HG03457 (cell line): Measurements from ENCODE around the gene CCDC88C.
"Not testable (repeated sequence)": the region's sequence is repeated elsewhere in the genome, so short reads cannot be mapped to it uniquely, and the experiment has no call there.

Experiments
- ATAC-seq: cut with Tn5 transposase; IDR thresholded peaks from one replicate; pipeline ENCODE4 v1.9.1; 2021; ENCODE audit warnings: moderate number of reproducible peaks; ENCODE audit not compliant: unreplicated experiment

CCDC88C gene

DNA sequence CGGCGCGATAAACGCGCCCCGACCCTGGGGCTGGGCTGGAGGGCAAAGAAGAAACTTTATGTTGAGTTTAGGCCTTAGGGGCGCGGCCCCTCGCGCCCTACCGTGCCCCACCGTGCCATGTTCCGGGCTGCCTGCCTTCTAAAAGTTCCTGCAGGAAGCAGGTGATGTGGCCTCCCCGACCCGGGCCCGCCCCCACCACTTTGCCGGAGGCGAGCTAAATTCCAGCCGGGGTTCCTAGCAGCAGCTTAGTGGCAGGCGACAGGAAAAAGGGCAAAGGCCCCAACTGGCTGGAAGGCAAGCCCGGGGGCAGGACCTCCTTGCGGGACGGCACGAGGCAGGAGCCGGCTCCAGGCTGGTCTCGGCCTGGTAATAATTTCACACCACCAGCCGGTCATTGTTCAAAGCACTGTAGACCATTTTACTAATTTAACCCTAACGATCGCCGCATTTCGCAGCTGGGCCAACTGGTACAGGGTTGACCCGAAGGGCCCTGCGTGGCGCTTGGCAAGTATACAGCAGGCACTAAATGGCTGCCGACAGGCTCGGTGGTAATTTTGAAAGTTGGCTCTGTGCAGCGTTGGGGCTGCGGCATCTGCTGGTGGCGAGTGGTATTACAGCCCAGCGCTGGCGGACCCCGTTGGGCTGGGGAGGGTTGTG is 895 bp upstream of the CCDC88C start:
- no peak for ATAC-seq

DNA sequence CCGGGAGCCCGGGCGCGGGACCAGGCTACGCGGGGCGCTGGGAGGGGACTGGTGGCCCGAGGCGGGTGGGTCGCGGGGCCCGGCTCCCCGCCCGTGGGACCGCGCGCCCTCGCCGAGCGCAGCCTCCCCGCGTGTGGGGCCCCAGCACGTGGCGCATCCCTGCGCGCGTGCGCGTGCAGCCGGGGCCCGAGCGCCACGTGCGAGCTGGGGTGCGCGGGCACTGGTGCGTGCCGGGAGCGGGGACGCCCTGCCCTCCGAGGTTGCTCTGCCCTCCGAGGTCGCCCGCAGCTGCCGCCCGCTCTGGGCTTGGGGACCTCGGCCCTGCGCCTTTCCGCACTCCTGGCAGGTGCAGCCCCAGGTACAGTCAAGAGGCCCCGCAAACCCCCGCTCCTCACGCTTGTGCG is 365 bp upstream of the CCDC88C start:
- peak; percentile 5 for ATAC-seq

DNA sequence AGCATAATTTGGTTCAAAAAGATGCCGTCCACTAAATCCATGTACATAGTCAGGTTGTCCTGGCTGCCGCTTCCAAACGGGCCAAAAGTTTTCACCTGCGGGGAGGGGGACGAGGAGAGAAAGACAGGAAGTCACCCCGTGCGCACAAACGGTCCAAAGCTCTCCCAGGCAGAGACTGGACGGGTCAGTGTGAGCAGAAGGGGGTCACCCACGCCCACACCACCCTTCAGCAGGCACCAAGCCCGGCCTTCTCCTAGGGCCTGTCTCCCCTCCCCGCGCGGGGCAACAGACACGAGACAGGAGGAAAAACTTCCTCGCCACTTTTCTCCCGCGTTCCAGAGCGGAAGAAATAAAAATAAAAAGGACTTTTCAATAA is 888 bp downstream of the CCDC88C start:
- ATAC-seq, result no peak

DNA sequence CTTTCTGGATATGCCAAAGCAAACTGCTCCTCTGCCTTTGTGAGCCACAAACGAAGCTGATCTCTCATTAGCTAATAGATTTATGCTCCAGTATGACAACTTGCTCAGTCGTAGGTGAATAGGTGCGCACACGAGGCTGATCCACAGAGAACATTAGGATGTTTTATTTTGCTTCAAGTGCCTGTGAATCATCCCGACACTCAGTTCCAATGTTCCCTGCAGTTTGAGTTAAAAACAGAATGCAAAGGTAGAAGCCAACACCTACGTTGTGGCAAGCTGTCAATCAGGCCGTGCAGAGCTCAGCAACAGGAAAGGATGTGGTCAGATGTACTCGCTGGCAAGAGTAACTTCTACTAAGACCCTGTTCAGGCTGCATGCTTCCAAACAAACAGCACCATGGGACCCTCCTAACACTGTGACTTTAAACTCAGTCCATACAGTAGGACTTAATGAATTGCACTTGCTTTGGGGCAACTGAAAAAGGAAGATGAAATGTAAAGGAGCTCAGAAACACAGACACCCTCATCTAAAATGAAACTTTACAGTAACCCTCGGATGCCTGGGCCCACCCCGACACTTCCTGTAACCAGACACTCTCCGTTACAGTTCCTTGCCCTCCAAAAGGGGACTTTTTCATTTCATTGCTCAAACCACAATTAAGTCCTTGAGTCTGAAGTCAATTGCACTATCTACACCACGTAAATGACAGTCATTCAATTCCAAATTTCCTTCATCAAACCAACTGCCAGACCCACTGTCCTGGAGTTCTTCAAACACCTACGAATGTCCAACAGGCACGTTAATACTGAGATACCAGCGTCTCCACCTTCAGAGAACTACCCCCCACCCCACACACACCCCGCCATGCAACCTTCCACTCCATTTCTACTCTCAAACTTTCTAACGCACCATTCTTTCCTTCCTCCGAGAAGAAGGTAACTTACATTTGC is 1.6 kb downstream of the CCDC88C start:
- ATAC-seq, result peak; percentile 52

DNA sequence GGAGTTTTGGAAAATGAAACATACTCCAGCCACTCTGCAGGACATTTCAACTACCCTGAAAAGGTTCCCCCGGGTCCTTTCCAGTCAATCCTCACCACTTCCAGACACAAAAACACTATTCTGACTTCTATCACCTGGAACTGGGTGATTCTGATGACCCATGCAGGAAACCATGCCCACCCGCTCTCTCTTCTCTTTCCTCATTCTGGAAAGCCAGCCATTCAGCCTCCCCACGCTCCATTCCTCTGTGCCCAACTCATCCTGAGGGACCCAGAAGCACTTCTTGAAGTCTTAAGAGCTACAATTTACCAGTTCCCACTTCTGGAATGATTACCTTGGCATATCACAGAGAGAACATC is 3.2 kb downstream of the CCDC88C start:
- ATAC-seq, result no peak

DNA sequence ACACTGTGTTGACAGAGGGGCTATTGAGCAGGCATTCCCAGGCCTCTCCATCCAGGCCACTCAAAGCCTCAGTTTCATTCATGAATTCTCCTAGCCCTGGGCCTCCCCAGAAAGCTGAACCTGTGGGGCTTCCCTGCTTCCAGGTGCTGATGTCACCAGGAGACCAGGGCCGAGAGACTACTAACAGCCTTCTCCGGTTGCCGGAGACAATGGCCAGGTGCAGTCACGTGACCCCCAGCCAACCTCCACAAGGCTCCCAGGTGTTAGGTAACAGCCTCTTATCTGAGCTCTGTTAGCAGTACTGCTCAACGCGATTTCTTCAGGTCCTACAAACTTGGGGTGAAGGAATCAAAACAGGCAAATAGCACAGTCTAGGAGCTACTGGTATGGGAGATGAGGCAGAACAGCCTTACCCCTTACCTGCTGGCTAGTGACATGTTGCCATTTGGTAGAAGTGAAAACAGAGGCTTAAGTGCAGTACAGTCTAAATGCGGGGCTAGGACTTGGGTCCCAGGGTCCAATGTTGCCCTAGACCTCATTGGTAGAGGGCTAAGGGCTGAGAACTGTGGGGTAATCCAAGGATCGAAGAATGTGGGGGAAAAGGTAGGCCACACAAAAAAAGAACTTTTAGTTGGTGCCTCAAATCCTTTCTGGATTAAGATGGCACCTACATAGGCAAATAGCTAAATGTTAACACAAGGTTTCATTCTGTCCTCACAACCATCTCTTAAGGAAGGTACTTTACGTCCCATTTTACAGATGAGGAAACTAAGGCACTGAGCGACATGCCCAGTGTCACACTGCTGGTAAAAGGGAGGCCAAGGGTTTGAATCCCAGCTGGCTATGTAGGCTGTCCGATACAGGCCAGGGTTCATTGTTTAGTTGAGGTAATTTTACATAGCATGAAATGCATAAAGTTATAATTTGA is 3.8 kb downstream of the CCDC88C start:
- ATAC-seq, result no peak

DNA sequence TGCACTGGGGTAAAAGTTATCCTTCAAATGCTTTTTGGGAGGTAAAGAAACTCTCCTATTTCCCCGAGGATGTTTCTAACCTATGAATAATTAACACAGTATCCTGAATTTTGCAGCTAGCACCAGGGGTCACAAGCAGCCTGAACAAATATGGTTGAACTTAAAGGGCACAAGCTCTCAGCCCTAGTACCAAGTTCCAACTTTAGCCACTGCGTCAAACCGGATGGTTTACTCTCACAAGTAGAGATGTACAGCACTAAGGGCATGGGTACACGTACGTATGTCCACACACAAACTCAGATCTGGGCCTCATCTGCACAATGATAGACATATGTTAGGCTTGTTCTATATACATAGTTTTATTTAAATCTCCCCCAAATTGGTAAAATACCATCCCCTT is 4.7 kb downstream of the CCDC88C start:
- ATAC-seq, result no peak

DNA sequence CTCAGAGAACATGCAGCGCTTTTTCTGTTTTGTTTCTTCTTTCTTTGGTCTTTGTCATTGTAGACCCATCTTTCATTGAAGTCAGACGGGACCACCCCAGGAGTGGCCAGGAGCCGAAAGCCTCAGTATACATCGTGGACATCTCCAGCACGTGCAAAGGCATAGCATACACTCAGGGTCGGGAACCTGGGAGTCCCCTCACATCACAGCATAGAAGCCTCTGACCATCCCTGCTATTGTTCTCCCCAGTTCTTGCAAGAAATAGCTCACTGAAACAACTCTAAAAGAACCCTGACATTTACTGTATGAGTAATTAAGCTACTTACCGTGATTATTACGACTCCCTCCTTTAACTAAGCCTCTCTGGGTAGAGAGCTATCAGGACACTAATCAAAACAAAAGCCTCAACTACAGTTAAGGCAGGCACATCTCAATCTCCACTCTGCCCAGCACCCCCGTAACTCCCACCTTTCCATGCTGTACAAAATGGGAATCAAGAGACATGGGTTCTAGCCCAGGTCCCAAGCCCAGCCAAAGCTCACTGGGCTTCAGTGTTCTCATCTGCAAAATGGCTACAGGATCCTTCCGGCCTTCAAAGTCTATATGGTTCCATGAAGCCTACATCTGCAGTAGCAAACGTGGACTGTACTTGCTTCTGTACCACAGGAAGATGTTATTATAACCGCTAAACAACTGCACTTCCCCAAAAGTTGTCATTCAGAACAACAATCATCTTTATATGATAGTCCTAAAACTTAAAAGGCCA is 6.7 kb downstream of the CCDC88C start:
- no peak for ATAC-seq

DNA sequence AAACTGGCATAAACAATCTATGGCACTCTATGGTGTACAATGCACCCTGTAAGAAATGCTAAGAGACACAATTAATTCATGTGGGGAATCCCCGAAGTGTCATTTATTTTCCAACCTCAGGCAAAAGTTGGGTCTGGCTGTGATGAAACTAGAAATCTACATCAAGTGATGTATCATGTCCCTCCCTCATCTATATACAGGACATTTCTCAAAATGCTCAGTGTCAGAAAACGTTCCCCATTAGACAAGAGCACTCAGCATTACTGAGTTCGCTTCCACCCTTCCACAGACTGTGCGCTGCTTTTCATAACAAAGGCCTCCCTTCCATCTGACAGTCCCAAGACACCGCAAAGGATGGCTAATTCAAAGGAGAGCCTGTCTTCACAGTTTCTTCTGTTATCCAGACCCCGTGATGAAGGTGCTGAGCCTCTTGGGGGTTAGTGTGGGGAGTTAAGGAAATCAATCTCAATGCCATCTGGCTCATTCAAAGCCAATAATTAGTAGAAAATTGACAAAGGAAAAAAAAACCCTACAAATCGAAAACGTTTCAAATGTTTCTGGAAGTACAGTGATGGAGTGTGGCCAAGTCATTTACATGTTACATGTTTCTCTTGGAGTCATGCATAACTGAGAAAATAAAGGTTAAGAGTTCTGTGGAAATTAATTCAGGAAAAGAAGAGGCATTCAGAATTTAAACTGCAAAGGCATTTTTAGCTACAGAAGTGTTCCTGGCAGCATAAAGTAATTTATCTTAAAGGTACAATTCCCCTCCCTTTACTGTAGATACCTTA is 7.5 kb downstream of the CCDC88C start:
- ATAC-seq, result no peak

DNA sequence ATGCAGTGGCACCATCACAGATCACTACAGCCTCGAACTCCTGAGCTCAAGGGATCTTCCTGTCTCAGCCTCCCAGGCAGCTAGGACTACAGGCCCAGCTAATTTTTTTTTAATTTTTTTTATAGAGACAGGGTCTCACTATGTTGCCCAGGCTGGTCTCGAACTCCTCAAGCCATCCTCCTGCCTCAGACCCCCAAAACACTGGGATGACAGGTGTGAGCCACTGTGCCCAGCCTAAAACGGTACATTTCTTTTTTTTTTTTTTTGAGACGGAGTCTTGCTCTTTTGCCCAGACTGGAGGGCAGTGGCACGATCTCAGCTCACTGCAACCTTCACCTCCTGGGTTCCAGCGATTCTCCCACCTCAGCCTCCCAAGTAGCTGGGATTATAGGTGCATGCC is 8.4 kb downstream of the CCDC88C start:
- not testable (repeated sequence) for ATAC-seq

DNA sequence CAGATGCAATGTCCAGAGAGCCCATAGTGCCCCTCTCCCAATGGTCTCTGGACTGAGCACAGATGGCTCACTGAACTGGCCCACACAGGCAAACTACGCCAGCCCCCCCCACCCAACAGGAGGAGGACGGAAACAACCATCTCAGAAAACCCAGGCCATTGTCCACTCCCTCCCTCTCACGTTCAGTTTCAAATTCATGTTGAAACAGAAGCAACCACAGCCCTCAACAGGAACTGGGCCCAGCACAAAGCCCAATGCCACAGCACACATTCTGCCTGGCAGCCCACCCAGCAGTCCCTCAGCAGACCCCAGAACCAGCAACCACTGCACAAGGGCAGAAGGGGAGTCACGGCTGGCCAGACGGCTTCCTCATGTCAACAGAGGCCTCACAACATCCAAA is 10.6 kb downstream of the CCDC88C start:
- no peak for ATAC-seq

DNA sequence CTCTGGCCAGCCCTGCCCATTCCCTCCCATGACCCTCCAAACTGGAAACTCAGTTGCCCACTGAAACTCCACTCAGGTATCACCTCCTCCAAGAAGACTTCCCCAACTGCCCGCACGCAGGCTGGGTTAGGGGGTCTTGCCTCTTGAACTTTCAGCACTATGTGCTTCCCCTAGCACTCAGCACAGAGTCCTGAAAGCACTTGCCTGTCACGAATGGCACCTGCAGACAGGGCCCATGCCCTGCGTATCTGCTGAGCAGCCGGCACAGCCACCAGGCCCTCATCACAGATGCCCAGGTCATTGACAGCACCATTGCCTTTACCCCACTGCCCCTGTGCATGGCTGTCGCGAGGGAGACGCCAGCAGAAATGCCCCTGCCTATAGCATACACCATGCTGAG is 11.2 kb downstream of the CCDC88C start:
- no peak for ATAC-seq

DNA sequence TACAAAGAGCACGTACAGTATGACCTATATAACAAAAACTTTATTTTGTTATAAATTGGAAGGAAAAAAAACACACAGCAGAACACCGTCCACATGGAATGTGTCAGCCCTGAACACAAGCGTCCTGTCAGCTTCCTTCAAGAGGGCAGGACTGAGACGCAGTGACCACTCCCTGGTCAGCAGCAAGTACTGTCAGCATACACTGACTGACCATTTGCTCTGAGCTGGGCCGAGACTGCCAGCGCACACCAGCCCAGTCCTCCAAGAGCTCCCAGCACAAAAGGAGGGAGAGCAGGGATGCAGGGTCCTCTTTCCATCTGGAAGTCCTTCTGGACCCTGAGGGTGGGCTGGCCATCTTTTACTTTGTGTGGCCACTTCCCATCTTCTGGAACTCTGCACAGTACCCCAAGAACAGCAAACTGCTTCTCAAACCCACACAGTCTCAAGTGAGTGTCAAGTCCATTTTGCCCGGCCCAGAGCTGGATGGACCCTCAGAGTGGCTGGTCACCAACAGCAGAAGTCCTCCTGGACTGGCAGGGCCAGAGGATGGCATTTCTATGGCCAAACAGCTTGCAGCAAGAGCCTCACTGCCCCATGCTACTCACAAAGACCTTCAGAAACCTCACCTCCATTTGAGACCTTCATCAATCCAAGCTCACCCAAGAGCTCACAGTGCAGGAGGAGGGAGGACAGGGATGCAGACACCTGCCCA is 11.7 kb downstream of the CCDC88C start:
- no peak for ATAC-seq

DNA sequence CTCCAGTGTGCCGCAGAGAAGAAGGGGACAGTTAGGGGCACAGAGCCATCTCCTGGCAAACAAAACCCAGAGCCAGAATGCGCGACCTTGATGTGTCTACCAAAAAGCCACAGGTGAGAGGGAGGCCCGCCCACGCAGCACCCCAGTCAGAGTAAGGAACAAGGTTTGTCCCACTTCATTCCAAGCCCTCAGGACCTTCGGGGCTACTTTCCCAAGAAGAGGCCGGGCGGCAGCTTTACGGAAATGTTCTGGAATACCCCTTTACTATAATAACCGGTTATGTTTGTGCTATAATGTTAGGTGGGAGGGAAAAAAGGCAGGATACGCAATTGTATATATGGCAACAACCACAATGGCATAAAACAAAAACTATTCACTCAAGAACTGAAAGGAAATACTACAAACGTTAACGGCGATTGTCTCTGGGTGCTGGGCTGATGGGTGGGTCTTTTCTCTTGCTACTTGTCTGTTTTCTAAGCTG is 12.3 kb downstream of the CCDC88C start:
- no peak for ATAC-seq

DNA sequence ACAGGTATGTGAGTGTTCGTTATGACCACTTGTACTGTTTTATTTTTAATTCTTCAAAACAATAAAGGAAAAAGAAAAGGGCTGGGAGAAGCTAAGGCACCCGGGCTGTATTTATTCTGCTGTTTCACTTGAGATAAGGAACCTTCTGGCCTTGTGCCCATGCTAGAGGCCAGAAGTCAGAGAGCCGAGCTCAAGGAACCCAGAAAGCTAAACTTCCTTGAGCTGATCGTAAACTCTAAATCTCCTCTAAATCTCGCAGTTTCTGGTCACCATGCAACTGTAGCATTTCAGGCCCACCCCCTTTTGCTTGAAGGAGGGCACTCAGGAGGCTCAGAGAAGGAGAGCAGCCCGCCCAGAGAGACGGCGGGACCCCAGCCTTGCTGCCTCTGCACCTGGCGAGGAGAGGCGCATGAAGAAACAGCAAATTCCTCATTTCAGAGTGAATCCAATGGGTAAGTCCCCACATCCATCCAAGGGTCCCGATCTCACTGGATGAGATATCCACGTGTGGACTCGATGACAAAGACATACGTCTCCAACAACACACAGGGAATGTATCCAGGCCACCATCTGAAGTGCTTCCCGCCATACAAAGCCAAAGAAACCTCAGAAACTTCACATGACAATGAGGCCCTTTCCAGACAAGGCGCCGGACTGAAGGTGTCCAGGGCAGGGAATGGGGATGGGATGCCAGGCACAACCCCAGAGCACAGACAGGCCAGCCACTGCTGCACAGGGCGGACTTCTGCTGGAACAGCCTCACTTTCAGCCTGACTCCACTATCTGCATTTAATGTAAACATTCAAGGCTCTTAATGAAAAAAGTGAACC is 14.6 kb downstream of the CCDC88C start:
- ATAC-seq, result no peak

DNA sequence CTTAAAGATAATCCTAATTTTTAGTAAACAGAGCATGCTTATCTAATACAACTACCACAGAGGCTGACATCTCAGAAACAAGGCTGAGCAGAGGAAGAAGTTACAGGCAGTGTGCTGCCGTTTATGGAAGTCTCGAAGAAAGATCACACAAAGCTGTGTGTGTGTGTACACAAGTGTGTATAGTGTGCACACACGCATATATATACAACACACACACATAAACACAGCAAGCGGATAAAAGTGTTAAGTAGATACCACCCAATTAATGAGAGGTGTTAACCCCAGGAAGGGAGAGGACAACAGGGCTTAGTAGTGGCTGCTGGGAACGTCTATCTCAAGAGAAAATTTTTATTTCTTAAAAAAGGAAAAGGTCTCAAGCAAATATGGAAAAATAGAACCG is 15.3 kb downstream of the CCDC88C start:
- ATAC-seq, result no peak

DNA sequence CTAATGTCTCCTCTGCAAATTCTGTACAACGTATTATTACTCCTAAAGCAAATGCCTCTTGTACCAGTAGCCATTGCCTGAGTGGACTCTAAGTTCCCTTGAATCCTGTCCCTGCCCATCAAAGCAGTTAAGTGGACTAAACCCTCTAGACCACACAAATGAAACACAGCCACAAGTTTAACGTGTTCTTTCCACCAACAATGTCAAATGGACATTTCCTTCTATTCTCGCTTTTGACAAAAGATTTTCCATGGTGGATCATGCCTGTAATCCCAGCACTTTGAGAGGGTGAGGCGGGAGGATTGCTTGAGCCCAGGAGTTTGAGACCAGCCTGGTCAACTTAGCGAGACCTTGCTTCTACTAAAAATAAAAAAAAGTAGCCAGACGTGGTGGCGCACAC is 15.9 kb downstream of the CCDC88C start:
- no peak for ATAC-seq

DNA sequence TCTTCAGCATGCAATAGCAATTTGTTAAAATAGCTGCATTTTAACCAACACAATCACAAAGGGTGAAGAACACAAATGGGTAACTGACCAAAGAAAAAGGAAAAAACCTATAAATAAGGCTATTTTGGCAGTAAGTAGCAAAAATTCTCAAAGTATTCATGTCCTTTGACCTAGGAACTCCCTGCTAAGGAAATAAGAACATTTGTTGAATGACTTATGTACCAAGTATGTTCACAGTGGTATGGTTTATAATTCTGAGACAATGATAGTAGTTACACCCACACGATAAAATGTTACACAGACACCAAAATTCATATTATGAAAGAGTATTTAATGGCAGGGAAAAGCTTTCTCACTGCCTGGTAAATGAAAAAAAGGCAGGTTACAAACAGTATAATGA is 16.9 kb downstream of the CCDC88C start:
- no peak for ATAC-seq
